Measurements from ENCODE around the gene SLCO3A1.

The SLCO3A1 gene

GRCh38 chr15:92123962-92124656 is 270.6 kb downstream of the SLCO3A1 start:
- no peak for DNase-seq (ENCODE audit: low read depth in 3 of 3)

GRCh38 chr15:92124657-92125010 is 271.1 kb downstream of the SLCO3A1 start:
- DNase-seq (ENCODE audit: low read depth in 3 of 3), result no peak

GRCh38 chr15:92128788-92129187 is 275.3 kb downstream of the SLCO3A1 start:
- DNase-seq (ENCODE audit: low read depth in 3 of 3), result no peak

GRCh38 chr15:92130244-92130643 is 276.7 kb downstream of the SLCO3A1 start:
- no peak for DNase-seq (ENCODE audit: low read depth in 3 of 3)

GRCh38 chr15:92130906-92131305 is 277.4 kb downstream of the SLCO3A1 start:
- DNase-seq (ENCODE audit: low read depth in 3 of 3), result no peak

- no peak for DNase-seq (ENCODE audit: low read depth in 3 of 3)
Observed at GRCh38 chr15:92132982-92133755, 279.7 kb downstream of the SLCO3A1 start.

- no peak for DNase-seq (ENCODE audit: low read depth in 3 of 3)
Observed at GRCh38 chr15:92140796-92141195, 287.3 kb downstream of the SLCO3A1 start.

GRCh38 chr15:92141607-92142006 is 288.1 kb downstream of the SLCO3A1 start:
- DNase-seq (ENCODE audit: low read depth in 3 of 3), result no peak

GRCh38 chr15:92142242-92143232 is 289.0 kb downstream of the SLCO3A1 start:
- no peak for DNase-seq (ENCODE audit: low read depth in 3 of 3)

- no peak for DNase-seq (ENCODE audit: low read depth in 3 of 3)
Observed at GRCh38 chr15:92143765-92144164, 290.3 kb downstream of the SLCO3A1 start.

GRCh38 chr15:92146511-92147150 is 293.1 kb downstream of the SLCO3A1 start:
- DNase-seq (ENCODE audit: low read depth in 3 of 3), result no peak

GRCh38 chr15:92149029-92149428 is 295.5 kb downstream of the SLCO3A1 start:
- no peak for DNase-seq (ENCODE audit: low read depth in 3 of 3)

- DNase-seq (ENCODE audit: low read depth in 3 of 3), result no peak
Observed at GRCh38 chr15:92149465-92149864, 296.0 kb downstream of the SLCO3A1 start.

- DNase-seq (ENCODE audit: low read depth in 3 of 3), result no peak
Observed at GRCh38 chr15:92151168-92151567, 297.7 kb downstream of the SLCO3A1 start.

GRCh38 chr15:92151741-92152140 is 298.2 kb downstream of the SLCO3A1 start:
- DNase-seq (ENCODE audit: low read depth in 3 of 3), result no peak

GRCh38 chr15:92152983-92153382 is 299.5 kb downstream of the SLCO3A1 start:
- no peak for DNase-seq (ENCODE audit: low read depth in 3 of 3)

GRCh38 chr15:92153620-92154019 is 300.1 kb downstream of the SLCO3A1 start:
- DNase-seq (ENCODE audit: low read depth in 3 of 3), result no peak

GRCh38 chr15:92155934-92156333 is 302.4 kb downstream of the SLCO3A1 start:
- no peak for DNase-seq (ENCODE audit: low read depth in 3 of 3)

GRCh38 chr15:92157666-92158298 is 304.3 kb downstream of the SLCO3A1 start:
- DNase-seq (ENCODE audit: low read depth in 3 of 3), result no peak

- peak in 2 of 3 donors; percentile 12 to 21 for DNase-seq (ENCODE audit: low read depth in 3 of 3)
Observed at GRCh38 chr15:92158426-92158825, 304.9 kb downstream of the SLCO3A1 start.

GRCh38 chr15:92159481-92159880 is 306.0 kb downstream of the SLCO3A1 start:
- no peak for DNase-seq (ENCODE audit: low read depth in 3 of 3)
